HEK293T (cell line): ENCODE measurements around the gene C11orf24.

Experiments used
- ARNT ChIP-seq: fragments of 450-650 bp; IDR thresholded peaks from 2 replicates; pipeline ENCODE4 v1.6.1; 2017; ENCODE audit warnings: mild to moderate bottlenecking
- BHLHE40 ChIP-seq: fragments of 450-650 bp; IDR thresholded peaks from 2 replicates; pipeline ENCODE4 v1.6.1; 2016; ENCODE audit warnings: mild to moderate bottlenecking, moderate library complexity, borderline replicate concordance
- CTBP1 ChIP-seq: fragments of 450-650 bp; IDR thresholded peaks from 2 replicates; pipeline ENCODE4 v1.6.1; 2016; ENCODE audit warnings: borderline replicate concordance
- ELF4 ChIP-seq: fragments of 450-650 bp; IDR thresholded peaks from 2 replicates; pipeline ENCODE4 v1.6.1; 2017; ENCODE audit warnings: antibody characterized with exemption
- FOXA1 ChIP-seq: fragments of 450-650 bp; IDR thresholded peaks from 2 replicates; pipeline ENCODE4 v1.6.1; 2016; ENCODE audit warnings: mild to moderate bottlenecking
- FOXK2 ChIP-seq: fragments of 450-650 bp; IDR thresholded peaks from 2 replicates; pipeline ENCODE4 v1.6.1; 2016; ENCODE audit warnings: mild to moderate bottlenecking
- FOXM1 ChIP-seq: fragments of 450-650 bp; IDR thresholded peaks from 2 replicates; pipeline ENCODE4 v1.6.1; 2017; ENCODE audit warnings: mild to moderate bottlenecking, borderline replicate concordance
- HDGF ChIP-seq: fragments of 450-650 bp; IDR thresholded peaks from 2 replicates; pipeline ENCODE4 v1.6.1; 2017; ENCODE audit warnings: antibody characterized with exemption, borderline replicate concordance
- L3MBTL2 ChIP-seq: fragments of 450-650 bp; conservative IDR thresholded peaks from 2 replicates; pipeline ENCODE4 v1.6.1; 2016; ENCODE audit warnings: mild to moderate bottlenecking
- LEF1 ChIP-seq: fragments of 450-650 bp; IDR thresholded peaks from 2 replicates; pipeline ENCODE4 v1.6.1; 2017; ENCODE audit warnings: mild to moderate bottlenecking, borderline replicate concordance
- NFRKB ChIP-seq: fragments of 450-650 bp; IDR thresholded peaks from 2 replicates; pipeline ENCODE4 v1.6.1; 2016; ENCODE audit warnings: mild to moderate bottlenecking, moderate library complexity
- SP1 ChIP-seq: fragments of 450-650 bp; IDR thresholded peaks from 2 replicates; pipeline ENCODE4 v1.6.1; 2017
- SUZ12 ChIP-seq: fragments of 450-650 bp; IDR thresholded peaks from 2 replicates; pipeline ENCODE4 v1.6.1; 2016; ENCODE audit warnings: mild to moderate bottlenecking
- ZNF384 ChIP-seq: fragments of 450-650 bp; IDR thresholded peaks from 2 replicates; pipeline ENCODE4 v1.6.1; 2016

GRCh38 chr11:68256331-68256741, 15.4 kb downstream of the C11orf24 start:
- TF ChIP-seq CTBP1 (no peak), FOXK2 (no peak), NFRKB (no peak), FOXA1 (no peak), SUZ12 (no peak), ELF4 (no peak), BHLHE40 (no peak), ARNT (no peak), ZNF384 (no peak), HDGF (no peak), SP1 (no peak), L3MBTL2 (no peak), LEF1 (no peak), FOXM1 (no peak)
